ENCODE results near the gene CR1L.
A peak's percentile ranks its signal among the peaks of the same experiment; 100 is the strongest.
"Not testable (repeated sequence)": the region's sequence is repeated elsewhere in the genome, so short reads cannot be mapped to it uniquely, and the experiment has no call there.

CR1L gene

DNA sequence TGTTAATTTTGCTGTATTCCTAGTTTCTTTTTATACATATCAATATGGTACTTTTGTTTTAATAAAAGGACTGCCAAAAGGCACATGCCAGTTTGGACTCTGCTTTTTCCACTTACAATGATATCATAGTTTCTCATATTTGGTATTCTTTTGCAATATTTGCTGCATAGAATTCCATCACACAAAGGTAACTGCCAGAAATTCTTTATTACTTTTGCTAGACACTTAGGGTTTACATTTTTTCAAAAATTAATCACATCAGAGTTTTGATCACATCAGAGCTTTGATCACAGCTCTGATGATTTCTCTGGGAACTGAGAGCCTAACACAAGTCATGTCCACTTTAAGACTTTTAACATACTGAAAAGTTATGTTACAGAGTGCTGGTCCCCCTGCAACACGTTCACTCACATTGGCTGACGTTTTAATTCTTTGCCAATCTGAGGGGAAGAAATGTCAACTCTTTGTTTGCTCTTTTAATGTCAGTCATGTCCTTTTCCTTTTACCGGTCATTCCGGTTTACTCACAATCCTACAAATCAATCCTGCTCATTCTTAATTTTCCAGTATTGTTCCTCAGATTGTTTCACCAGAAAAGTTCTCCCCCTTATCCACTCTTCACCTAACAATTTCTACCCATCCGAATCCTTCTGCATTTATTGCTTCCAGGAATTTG lies 105.8 kb downstream of the CR1L start:
- H3K4me3 ChIP-seq (ENCODE audit: low read depth in 1 of 2, low read length in 2 of 2): peak overlapping the region; percentile 88 to 98
- H3K9me3 ChIP-seq (ENCODE audit: control insufficient read depth in 1 of 2, low read length in 2 of 2): no peaks in the 10 kb centered on the region
- no peaks in the 10 kb centered on the region for H3K27me3 ChIP-seq (ENCODE audit: low read depth, low read length)
- no peaks in the 10 kb centered on the region for H3K36me3 ChIP-seq (ENCODE audit: control insufficient read depth in 1 of 2, insufficient read depth in 2 of 2, low read length in 2 of 2)
- peak overlapping the region; percentile 94 for H3K27ac ChIP-seq (ENCODE audit: low read length)
- peaks cover 0 to 32% of the 10 kb centered on the region in 2 donors for H3K4me1 ChIP-seq (ENCODE audit: control insufficient read depth in 1 of 2, insufficient read depth in 2 of 2, low read length in 2 of 2)

DNA sequence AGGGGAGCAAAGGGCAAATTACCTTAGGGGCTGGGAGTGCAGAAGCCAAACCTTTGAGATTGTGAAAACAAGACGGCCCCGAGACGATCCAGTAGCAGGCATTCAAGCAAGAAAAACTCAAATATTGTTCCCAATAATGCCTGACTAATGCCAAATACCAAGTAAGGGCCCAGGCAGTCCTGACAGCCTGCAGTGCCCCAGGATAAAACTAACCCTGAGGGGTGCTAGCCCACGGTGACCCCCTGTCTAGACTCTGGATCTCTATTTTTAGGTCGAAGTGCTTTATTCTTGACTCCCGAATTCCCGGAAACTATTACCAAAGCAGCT lies 106.5 kb downstream of the CR1L start:
- H3K27ac ChIP-seq (ENCODE audit: low read length): peak overlapping the region; percentile 94
- H3K9me3 ChIP-seq (ENCODE audit: control insufficient read depth in 1 of 2, low read length in 2 of 2); H3K36me3 ChIP-seq (ENCODE audit: control insufficient read depth in 1 of 2, insufficient read depth in 2 of 2, low read length in 2 of 2); H3K27me3 ChIP-seq (ENCODE audit: low read depth, low read length): not testable (repeated sequence)
- H3K4me3 ChIP-seq (ENCODE audit: low read depth in 1 of 2, low read length in 2 of 2): peak overlapping the region; percentile 88 to 98
- peaks cover 0 to 35% of the 10 kb centered on the region in 2 donors for H3K4me1 ChIP-seq (ENCODE audit: control insufficient read depth in 1 of 2, insufficient read depth in 2 of 2, low read length in 2 of 2)

- peaks cover 0 to 35% of the 10 kb centered on the region in 2 donors for H3K4me1 ChIP-seq (ENCODE audit: control insufficient read depth in 1 of 2, insufficient read depth in 2 of 2, low read length in 2 of 2)
- H3K9me3 ChIP-seq (ENCODE audit: control insufficient read depth in 1 of 2, low read length in 2 of 2): no peaks in the 10 kb centered on the region
- H3K27ac ChIP-seq (ENCODE audit: low read length): peak within 1 kb of the TSS; percentile 94
- H3K36me3 ChIP-seq (ENCODE audit: control insufficient read depth in 1 of 2, insufficient read depth in 2 of 2, low read length in 2 of 2): peaks cover 0 to 1% of the 10 kb centered on the region in 2 donors
- H3K4me3 ChIP-seq (ENCODE audit: low read depth in 1 of 2, low read length in 2 of 2): peak within 1 kb of the TSS; percentile 88 to 98
- H3K27me3 ChIP-seq (ENCODE audit: low read depth, low read length): no peaks in the 10 kb centered on the region
These were observed 107.0 kb downstream of the CR1L start, which contains the start of gene CD46 for GRCh38 chr1:207751790-207752455. Gene CD46 (plus strand): TSS chr1:207752054. CDS start chr1:207752213, 159 bp downstream.

DNA sequence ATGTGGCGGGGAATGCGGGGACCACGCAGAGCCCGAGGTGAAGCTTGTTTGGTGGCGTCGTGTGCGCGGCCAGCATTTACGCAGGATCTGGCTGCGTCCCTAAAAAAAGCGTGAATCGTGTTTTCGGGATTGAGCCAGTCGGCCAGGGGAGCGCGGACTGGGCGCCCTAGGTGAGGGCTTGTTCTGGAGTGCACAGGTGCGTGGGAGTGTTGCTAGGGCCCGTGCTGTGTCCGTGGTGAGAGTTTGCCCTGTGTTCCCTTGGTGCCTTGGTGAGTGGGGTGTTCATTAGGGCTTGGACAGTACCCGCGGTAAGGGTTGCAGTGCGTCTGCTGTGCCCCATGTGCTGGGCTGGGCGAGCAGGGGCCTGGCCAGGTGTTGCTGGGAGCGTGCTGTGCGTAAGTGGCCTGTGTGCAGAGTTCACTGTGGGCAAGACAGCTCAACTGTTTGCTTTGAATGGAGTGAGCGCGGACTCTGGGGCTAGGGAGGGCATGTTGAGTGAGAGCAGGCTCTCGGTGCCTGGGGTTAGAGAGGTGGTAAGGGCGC lies 107.6 kb downstream of the CR1L start:
- peaks cover 0 to 35% of the 10 kb centered on the region in 2 donors for H3K4me1 ChIP-seq (ENCODE audit: control insufficient read depth in 1 of 2, insufficient read depth in 2 of 2, low read length in 2 of 2)
- H3K27ac ChIP-seq (ENCODE audit: low read length): peak overlapping the region; percentile 94
- no peaks in the 10 kb centered on the region for H3K27me3 ChIP-seq (ENCODE audit: low read depth, low read length)
- H3K9me3 ChIP-seq (ENCODE audit: control insufficient read depth in 1 of 2, low read length in 2 of 2): no peaks in the 10 kb centered on the region
- H3K36me3 ChIP-seq (ENCODE audit: control insufficient read depth in 1 of 2, insufficient read depth in 2 of 2, low read length in 2 of 2): peaks cover 5 to 7% of the 10 kb centered on the region in 2 donors
- peak overlapping the region; percentile 88 to 98 for H3K4me3 ChIP-seq (ENCODE audit: low read depth in 1 of 2, low read length in 2 of 2)

DNA sequence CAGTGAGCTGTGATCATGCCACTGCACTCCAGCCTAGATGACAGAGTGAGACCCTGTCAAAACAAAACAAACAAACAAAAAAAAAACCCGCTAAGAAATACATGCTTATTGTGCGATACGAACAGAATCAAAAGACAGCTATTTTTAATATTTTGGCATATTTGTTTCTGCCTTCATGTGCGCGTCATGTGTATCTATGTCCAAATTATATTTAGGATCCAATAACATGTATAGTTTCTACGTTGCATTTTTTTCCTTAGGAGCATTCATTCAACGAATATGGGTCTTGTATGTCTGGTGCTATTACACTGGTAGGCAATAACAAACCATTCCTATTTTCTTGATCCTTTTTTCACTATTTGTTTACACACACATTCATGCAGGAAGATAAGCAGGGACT lies 108.7 kb downstream of the CR1L start:
- no peaks in the 10 kb centered on the region for H3K27me3 ChIP-seq (ENCODE audit: low read depth, low read length)
- H3K4me3 ChIP-seq (ENCODE audit: low read depth in 1 of 2, low read length in 2 of 2): peak overlapping the region; percentile 18 to 98
- peaks cover 10 to 18% of the 10 kb centered on the region in 2 donors for H3K36me3 ChIP-seq (ENCODE audit: control insufficient read depth in 1 of 2, insufficient read depth in 2 of 2, low read length in 2 of 2)
- peaks cover 0 to 35% of the 10 kb centered on the region in 2 donors for H3K4me1 ChIP-seq (ENCODE audit: control insufficient read depth in 1 of 2, insufficient read depth in 2 of 2, low read length in 2 of 2)
- H3K9me3 ChIP-seq (ENCODE audit: control insufficient read depth in 1 of 2, low read length in 2 of 2): no peaks in the 10 kb centered on the region
- H3K27ac ChIP-seq (ENCODE audit: low read length): no peak overlapping the region

- no peak overlapping the region for H3K27ac ChIP-seq (ENCODE audit: low read length)
- H3K36me3 ChIP-seq (ENCODE audit: control insufficient read depth in 1 of 2, insufficient read depth in 2 of 2, low read length in 2 of 2): peaks cover 12 to 22% of the 10 kb centered on the region in 2 donors
- peak overlapping the region; percentile 18 to 98 for H3K4me3 ChIP-seq (ENCODE audit: low read depth in 1 of 2, low read length in 2 of 2)
- peaks cover 0 to 35% of the 10 kb centered on the region in 2 donors for H3K4me1 ChIP-seq (ENCODE audit: control insufficient read depth in 1 of 2, insufficient read depth in 2 of 2, low read length in 2 of 2)
- no peaks in the 10 kb centered on the region for H3K9me3 ChIP-seq (ENCODE audit: control insufficient read depth in 1 of 2, low read length in 2 of 2)
- H3K27me3 ChIP-seq (ENCODE audit: low read depth, low read length): no peaks in the 10 kb centered on the region
These were observed 109.1 kb downstream of the CR1L start for GRCh38 chr1:207754011-207754410.

- no peaks in the 10 kb centered on the region for H3K27me3 ChIP-seq (ENCODE audit: low read depth, low read length)
- H3K4me1 ChIP-seq (ENCODE audit: control insufficient read depth in 1 of 2, insufficient read depth in 2 of 2, low read length in 2 of 2): peaks cover 0 to 35% of the 10 kb centered on the region in 2 donors
- H3K27ac ChIP-seq (ENCODE audit: low read length): no peak overlapping the region
These were observed 110.2 kb downstream of the CR1L start for GRCh38 chr1:207754974-207755700.

GRCh38 chr1:207755846-207756693 lies 111.1 kb downstream of the CR1L start:
- Histone ChIP-seq H3K4me1 (ENCODE audit: control insufficient read depth in 1 of 2, insufficient read depth in 2 of 2, low read length in 2 of 2) (peaks cover 0 to 32% of the 10 kb centered on the region in 2 donors), H3K36me3 (ENCODE audit: control insufficient read depth in 1 of 2, insufficient read depth in 2 of 2, low read length in 2 of 2) (peaks cover 21 to 37% of the 10 kb centered on the region in 2 donors), H3K9me3 (ENCODE audit: control insufficient read depth in 1 of 2, low read length in 2 of 2) (no peaks in the 10 kb centered on the region), H3K27me3 (ENCODE audit: low read depth, low read length) (no peaks in the 10 kb centered on the region), H3K4me3 (ENCODE audit: low read depth in 1 of 2, low read length in 2 of 2) (no peak overlapping the region), H3K27ac (ENCODE audit: low read length) (no peak overlapping the region)

More at GRCh38 chr1:207754974-207755700, 110.2 kb downstream of the CR1L start:
- H3K4me3 ChIP-seq (ENCODE audit: low read depth in 1 of 2, low read length in 2 of 2): no peak overlapping the region
- peaks cover 15 to 31% of the 10 kb centered on the region in 2 donors for H3K36me3 ChIP-seq (ENCODE audit: control insufficient read depth in 1 of 2, insufficient read depth in 2 of 2, low read length in 2 of 2)
- H3K9me3 ChIP-seq (ENCODE audit: control insufficient read depth in 1 of 2, low read length in 2 of 2): no peaks in the 10 kb centered on the region

GRCh38 chr1:207762622-207763021 lies 117.7 kb downstream of the CR1L start:
- H3K36me3 ChIP-seq (ENCODE audit: control insufficient read depth in 1 of 2, insufficient read depth in 2 of 2, low read length in 2 of 2): peaks cover 51 to 61% of the 10 kb centered on the region in 2 donors
- no peaks in the 10 kb centered on the region for H3K27me3 ChIP-seq (ENCODE audit: low read depth, low read length)
- no peak overlapping the region for H3K4me3 ChIP-seq (ENCODE audit: low read depth in 1 of 2, low read length in 2 of 2)

DNA sequence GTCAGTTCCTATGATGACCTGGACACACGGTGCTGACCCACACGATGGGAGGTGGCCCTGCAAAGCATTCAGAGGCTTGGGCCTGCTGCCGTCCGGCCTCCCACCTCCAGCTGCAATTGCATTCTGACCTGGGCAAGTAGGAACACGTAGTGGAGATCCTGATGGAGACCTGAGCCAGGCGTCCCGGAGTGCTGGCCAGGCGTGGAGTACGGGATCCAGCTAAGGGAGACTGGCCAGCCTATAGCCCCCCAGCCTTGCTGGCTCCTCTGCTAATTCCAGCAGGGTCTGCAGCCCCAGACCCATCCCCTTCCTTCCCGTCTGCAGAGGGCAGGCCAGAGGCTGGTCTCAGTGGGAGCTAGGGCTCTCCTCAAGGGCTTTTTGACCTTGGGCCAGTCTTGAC lies 118.2 kb downstream of the CR1L start:
- Histone ChIP-seq H3K4me1 (ENCODE audit: control insufficient read depth in 1 of 2, insufficient read depth in 2 of 2, low read length in 2 of 2) (no peaks in the 10 kb centered on the region), H3K27ac (ENCODE audit: low read length) (no peak overlapping the region), H3K27me3 (ENCODE audit: low read depth, low read length) (no peaks in the 10 kb centered on the region), H3K9me3 (ENCODE audit: control insufficient read depth in 1 of 2, low read length in 2 of 2) (no peaks in the 10 kb centered on the region), H3K4me3 (ENCODE audit: low read depth in 1 of 2, low read length in 2 of 2) (no peak overlapping the region), H3K36me3 (ENCODE audit: control insufficient read depth in 1 of 2, insufficient read depth in 2 of 2, low read length in 2 of 2) (peaks cover 52 to 56% of the 10 kb centered on the region in 2 donors)

More at GRCh38 chr1:207762622-207763021, 117.7 kb downstream of the CR1L start:
- H3K4me1 ChIP-seq (ENCODE audit: control insufficient read depth in 1 of 2, insufficient read depth in 2 of 2, low read length in 2 of 2): no peaks in the 10 kb centered on the region
- H3K9me3 ChIP-seq (ENCODE audit: control insufficient read depth in 1 of 2, low read length in 2 of 2): no peaks in the 10 kb centered on the region
- no peak overlapping the region for H3K27ac ChIP-seq (ENCODE audit: low read length)

Data from muscle layer of duodenum (tissue), 2 donors.